Activated naive CD4-positive, alpha-beta T cell treated with anti-CD3 and anti-CD28 coated beads for 36 hours (primary cell): Measurements from ENCODE around the gene HS6ST2. TPM values are rescaled to one million over a fixed set of nuclear protein-coding genes. Genes with fewer than 3 reads are reported as not detected.

ENCODE experiments used
- total RNA-seq, 2 experiments: library from RNA; stranded (reverse); gene quantifications; one replicate each; pipeline ENCODE4 v1.2.3, GENCODE V29; 2021

Gene HS6ST2
- total RNA-seq, 2 experiments from 2014 or later: 0.98 to 1.3 TPM

Other genes with a start within 250 kb of the HS6ST2 start
- gene USP26, start 138.5 kb upstream of the HS6ST2 start, total RNA-seq: not detected